ENCODE measurements around the gene LRFN3.
A peak's percentile ranks its signal among the peaks of the same experiment; 100 is the strongest.
"Not testable (repeated sequence)": the region's sequence is repeated elsewhere in the genome, so short reads cannot be mapped to it uniquely, and the experiment has no call there.

LRFN3 gene

DNA sequence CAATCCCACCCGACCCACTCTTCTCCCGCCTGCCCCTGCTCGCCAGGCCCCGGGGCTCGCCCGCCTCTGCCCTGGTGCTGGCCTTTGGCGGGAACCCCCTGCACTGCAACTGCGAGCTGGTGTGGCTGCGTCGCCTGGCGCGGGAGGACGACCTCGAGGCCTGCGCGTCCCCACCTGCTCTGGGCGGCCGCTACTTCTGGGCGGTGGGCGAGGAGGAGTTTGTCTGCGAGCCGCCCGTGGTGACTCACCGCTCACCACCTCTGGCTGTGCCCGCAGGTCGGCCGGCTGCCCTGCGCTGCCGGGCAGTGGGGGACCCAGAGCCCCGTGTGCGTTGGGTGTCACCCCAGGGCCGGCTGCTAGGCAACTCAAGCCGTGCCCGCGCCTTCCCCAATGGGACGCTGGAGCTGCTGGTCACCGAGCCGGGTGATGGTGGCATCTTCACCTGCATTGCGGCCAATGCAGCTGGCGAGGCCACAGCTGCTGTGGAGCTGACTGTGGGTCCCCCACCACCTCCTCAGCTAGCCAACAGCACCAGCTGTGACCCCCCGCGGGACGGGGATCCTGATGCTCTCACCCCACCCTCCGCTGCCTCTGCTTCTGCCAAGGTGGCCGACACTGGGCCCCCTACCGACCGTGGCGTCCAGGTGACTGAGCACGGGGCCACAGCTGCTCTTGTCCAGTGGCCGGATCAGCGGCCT lies 4.1 kb downstream of the LRFN3 start:
- DNase-seq: no peak

DNA sequence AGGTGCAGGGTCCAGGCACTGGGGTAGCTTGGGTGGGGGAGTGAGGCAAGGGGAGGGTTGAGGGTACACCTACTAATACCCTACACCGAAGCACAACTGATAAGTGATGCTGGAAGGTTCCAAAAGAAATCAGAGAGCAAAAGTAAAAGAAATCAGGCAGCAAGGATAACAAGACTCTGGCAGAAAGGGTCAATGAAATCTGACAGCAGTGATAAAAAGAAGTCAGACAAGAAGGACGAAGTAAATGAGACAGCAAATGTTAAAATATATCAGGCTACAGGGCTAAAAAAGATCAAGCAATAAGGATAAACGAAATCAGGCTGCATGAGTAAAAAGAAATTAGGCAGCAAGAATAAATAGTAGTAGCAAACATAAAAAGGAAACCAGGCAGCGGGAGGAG lies 4.7 kb downstream of the LRFN3 start:
- DNase-seq: no peak

- DNase-seq: no peak
These were observed 6.1 kb downstream of the LRFN3 start for GRCh38 chr19:35942235-35942634.

DNA sequence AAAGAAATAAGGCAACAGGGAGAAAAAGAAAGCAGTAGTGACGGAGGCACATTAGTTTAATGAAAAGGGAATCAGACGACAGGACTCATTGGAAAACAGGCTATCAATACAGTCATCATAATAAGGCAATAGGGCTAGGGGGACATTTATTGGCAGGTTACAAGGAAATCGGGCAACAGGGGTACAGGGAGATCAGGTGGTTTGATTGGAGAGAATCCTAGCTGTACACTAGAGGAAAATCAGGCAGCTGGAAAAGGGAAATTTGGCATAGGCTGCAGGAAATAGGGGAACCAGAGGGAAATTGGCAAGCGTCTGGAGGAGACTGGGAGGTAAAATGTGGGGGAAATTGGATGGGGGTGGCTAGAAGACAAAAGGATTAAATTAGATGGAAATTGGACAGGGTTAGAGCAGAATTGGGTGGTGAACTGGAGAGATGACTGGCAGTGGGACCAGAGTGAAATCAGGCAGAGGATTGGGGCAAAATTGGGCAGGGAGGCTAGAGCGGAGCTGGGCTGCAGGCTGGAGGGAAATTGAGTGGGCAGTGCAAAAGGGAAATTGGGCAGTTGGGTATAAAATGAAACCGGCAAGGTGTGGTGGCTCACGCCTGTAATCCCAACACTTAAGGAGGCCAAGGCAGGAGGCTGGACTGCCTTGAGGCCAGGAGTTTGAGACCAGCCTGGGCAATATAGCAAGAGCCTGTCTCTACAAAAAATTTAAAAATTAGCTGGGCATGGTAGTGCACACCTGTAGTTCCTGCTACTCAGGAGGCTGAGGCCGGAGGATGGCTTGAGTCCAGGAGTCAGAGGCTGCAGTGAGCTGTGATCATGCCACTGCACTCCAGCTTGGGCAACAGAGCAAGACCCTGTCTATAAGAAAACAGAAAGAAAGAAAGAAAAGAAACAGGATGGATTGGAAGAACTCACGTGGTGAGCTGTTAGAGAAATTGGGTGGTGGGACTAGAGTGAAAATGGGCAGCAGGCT lies 7.4 kb downstream of the LRFN3 start:
- no peak for DNase-seq

DNA sequence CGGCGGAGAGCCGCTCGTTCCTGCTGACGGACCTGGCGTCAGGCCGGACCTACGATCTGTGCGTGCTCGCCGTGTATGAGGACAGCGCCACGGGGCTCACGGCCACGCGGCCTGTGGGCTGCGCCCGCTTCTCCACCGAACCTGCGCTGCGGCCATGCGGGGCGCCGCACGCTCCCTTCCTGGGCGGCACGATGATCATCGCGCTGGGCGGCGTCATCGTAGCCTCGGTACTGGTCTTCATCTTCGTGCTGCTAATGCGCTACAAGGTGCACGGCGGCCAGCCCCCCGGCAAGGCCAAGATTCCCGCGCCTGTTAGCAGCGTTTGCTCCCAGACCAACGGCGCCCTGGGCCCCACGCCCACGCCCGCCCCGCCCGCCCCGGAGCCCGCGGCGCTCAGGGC lies 8.4 kb downstream of the LRFN3 start:
- no peak for DNase-seq

GRCh38 chr19:35945121-35945790 lies 9.1 kb downstream of the LRFN3 start:
- DNase-seq: no peak

DNA sequence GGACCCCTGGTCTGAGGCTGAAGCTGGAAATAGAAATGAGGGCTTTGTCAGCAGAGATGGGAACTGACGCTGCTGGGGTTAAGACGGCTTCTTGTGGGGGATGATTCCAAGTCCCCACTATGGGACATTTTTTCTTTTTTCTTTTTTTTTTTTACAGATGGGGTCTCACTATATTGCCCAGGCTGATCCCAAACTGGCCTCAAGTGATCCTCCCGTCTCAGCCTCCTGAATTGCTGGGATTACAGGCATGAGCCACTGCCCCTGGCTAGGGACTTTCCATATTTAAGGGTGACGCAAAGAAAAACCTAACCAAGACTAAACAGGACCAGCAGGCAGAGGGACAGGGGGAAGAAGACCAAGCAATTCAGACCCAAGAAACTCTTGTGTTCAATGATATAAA lies 10.0 kb downstream of the LRFN3 start:
- no peak for DNase-seq

DNA sequence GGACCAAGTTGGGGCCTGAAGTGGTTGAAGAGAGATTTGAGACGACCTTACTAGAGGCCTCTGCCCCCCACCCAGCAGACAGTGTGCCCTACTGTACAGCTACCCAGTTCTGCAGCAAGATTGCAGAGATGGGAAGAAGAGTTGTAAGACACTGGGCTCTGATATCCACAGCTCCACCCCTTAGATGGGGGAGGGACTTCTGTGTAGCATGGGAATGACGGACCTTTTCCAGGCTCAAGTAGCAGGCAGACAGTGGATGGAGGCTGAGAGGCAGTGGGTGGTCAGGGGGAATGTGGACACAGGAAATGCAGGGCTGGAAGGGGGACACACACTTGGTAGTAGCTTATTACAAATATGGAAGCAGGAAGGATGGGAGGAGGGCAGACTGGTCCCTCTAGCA lies 13.0 kb downstream of the LRFN3 start:
- DNase-seq: no peak

DNA sequence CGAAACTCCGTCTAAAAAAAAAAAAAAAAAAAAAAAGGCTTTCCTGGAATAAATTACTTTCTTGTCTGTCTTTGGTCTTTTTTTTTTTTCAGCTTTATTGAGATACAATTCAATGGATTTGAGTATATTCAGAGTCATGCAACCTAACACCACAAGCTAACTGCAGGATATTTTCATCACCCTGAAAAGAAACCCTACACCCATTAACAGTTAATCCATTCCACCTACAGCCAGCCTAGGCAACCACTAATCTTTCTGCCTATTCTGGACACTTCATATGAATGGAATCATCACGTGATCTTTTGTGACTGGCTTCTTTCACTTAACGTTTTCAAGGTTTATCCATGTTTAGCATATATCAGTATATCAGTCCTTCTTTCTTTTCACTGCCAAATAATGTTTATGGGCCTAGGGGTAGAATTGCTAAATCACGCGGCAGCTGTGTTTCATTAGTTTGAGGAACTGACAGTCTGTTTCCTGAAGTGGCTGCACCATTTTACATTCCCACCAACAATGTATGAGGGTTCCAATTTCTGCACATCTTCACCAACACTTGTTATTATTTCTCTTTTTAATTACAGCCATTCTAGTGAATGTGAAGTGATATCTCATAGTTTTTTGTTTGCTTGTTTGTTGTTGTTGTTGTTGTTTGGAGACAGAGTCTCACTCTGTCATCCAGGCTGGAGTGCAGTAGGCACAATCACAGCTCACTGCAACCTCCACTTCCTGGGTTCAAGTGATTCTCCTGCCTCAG lies 19.9 kb downstream of the LRFN3 start:
- DNase-seq: no peak

GRCh38 chr19:35957411-35957810 lies 21.2 kb downstream of the LRFN3 start:
- DNase-seq: not testable (repeated sequence)

DNA sequence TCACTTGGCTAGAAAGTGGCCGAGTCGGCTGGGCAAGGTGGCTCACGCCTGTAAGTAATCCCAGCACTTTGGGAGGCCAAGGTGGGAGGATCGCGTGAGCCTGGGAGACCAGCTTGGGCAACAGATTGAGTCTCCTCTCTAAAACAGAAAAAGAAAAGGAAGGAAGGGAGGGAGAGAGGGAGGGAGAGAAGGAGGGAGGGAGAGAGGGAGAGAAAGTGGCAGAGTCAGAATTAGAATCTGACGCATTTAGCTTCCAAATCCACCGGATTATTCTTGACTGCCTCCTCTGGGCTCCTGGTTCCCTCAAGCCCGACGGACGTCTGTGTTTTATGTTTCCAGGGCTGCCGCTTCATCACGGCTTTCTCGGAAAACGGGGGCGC lies 22.5 kb downstream of the LRFN3 start:
- no peak for DNase-seq

DNA sequence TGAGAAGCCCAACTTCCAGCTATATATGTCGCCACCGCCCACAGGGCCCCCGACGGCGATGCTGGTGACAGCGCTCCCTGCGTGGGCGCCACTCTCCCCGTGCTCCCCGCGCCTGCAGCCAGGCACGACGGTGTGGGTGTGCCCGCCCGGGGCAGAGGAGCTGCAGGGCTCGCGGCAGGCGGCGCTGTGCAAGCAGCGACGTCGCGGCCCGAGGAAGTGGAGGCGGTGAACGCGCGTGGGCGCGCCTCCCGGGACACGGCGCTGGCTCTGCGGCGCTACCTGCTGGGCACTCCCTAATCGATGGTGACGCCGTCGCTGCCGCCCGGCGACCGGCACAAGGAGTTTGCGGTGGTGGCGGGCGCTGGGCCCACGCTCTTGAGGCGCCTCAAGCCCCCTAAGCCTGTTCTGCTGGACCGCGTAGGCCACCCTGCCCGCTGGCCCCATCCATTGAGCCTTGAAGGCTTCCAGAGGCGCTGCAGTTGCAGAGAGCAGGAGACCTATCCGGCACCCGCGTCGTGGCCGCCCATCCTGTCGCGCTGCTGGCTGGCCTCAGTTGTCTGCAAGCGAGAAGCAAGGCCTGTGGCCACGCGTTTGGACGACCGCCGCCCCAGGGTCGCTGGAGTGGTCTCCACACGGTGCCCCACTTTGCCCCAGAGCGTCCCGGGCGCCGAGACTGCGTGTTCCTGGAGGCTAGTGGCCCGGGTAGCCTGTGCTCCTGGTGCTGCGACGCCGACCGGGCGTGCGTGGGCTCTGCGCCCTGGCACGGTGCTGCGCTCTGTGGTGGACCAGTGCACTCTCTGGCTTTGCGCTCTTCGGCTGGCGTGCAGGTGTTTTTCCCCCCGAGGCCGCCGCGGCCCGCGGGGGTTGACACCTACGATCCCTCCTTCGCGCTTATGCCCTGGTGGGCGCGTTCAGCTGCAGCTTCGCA lies 23.1 kb downstream of the LRFN3 start:
- DNase-seq: no peak

- DNase-seq: no peak
These were observed 23.8 kb downstream of the LRFN3 start for GRCh38 chr19:35959968-35960320.

GRCh38 chr19:35960432-35960972 lies 24.3 kb downstream of the LRFN3 start:
- no peak for DNase-seq

- DNase-seq: peak; percentile 36
These were observed 27.3 kb downstream of the LRFN3 start for GRCh38 chr19:35963514-35963913.

GRCh38 chr19:35966771-35967170 lies 30.6 kb downstream of the LRFN3 start:
- no peak for DNase-seq

DNA sequence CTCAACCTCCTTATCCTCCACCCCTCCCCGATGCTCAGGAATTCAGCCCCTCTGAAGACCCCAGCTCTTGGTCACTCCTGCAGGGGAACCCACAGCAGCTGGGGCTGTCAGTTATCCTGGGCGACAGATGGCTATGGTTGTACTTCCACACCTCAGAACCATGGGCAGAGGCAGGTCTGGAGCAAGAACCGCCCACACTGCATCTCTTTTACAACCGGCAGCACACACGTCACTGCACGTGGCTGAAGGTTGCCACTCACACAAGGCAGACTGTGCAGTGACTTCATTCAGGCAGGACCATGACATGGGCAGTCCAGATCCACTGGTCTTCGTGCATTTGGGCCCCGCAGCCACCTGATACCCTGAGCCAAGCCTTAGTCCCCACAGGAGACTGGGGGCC lies 37.3 kb downstream of the LRFN3 start:
- no peak for DNase-seq

- DNase-seq: peak; percentile 14
These were observed 39.5 kb downstream of the LRFN3 start for GRCh38 chr19:35975608-35976214.

DNA sequence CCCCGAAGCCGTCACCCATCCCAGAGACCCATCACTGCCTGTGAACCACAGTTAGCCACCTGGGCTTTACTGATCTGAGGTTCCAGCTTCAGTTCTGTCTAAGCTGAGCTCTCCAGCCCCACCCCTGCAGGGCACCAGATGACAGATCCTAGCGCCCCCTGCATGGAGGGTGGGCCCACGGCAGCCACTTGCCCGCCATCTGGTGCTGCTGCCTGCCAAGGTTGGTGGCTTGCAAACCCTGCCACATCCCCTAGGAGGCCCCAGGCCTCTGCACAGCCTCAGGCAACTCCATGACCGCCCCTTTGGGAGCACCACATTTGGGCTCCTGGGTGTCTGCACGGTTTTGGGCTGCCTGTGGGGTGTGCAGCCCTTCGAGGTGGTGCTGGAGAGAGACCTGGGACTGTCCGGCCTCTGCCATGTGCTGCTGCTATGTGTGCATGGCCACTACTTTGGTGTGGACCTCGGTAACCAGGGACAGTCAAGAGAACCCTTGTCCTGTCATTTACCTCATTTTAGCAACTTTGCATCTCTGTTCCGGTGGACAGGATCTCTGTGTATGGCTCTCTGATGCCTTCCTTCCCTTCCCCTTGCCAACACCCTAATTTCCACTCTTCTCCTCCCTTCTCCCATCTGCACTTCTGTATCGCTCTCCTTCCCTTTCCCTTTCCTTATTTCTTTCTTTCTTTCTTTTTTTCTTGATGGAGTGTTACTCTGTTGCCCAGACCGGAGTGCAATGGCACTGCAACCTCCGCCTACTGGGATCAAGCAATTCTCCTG lies 41.5 kb downstream of the LRFN3 start:
- DNase-seq: no peak

GRCh38 chr19:35978271-35978670 lies 42.1 kb downstream of the LRFN3 start:
- DNase-seq: no peak
